Suprapubic skin (tissue), 4 donors: ENCODE results near the gene FLNB. TPM values are rescaled to one million over a fixed set of nuclear protein-coding genes. Genes with fewer than 3 reads are reported as not detected.
A peak's percentile ranks its signal among the peaks of the same experiment; 100 is the strongest.

ENCODE experiments used
- DNase-seq, 2 donors: peaks; one replicate each; pipeline ENCODE4 v3.0.0-alpha.2; 2019; ENCODE audit warnings: low spot score in 2 of 2
- H3K27ac ChIP-seq: fragments of 200-600 bp; sonication (generic); one replicate; pipeline ENCODE4 v1.5.1; 2019
- H3K27me3 ChIP-seq: fragments of 200-600 bp; sonication (generic); one replicate; pipeline ENCODE4 v1.5.1; 2019
- H3K36me3 ChIP-seq: fragments of 200-600 bp; sonication (generic); one replicate; pipeline ENCODE4 v1.5.1; 2019
- H3K4me1 ChIP-seq: fragments of 200-600 bp; sonication (generic); one replicate; pipeline ENCODE4 v1.5.1; 2019
- H3K4me3 ChIP-seq: fragments of 200-600 bp; sonication (generic); one replicate; pipeline ENCODE4 v1.5.1; 2019; ENCODE audit warnings: mild to moderate bottlenecking
- H3K9me3 ChIP-seq: fragments of 200-600 bp; sonication (generic); one replicate; pipeline ENCODE4 v1.5.1; 2019
- EP300 ChIP-seq: sonication (generic); formaldehyde crosslinking; IDR thresholded peaks from one replicate; pipeline ENCODE4 v1.6.1; 2017; ENCODE audit warnings: antibody characterized with exemption
- POLR2A ChIP-seq, 2 donors: fragments of 450-650 bp; IDR thresholded peaks; one replicate each; pipeline ENCODE4 v1.6.1; 2017; ENCODE audit warnings: antibody characterized with exemption in 2 of 2, mild to moderate bottlenecking in 2 of 2, moderate library complexity in 2 of 2
- POLR2AphosphoS5 ChIP-seq, 3 donors: sonication (generic); formaldehyde crosslinking; IDR thresholded peaks; one replicate each; pipeline ENCODE4 v1.6.1; 2017; ENCODE audit warnings: antibody characterized with exemption in 3 of 3
- WGBS: methylation state at CpG from one replicate; pipeline ENCODE4 v1.1.5; 2018; 5-methylcytosine and 5-hydroxymethylcytosine counted together
- total RNA-seq, 4 donors: library from RNA; depleted of rRNA; stranded (reverse); fragments of >200 nt; gene quantifications; one replicate each; pipeline ENCODE4 v1.1.0, GENCODE V29; 2016
- TF ChIP-seq, protein P1 (sequence below), 2 donors: fragments of 200-600 bp in 1 of 2; fragments of 450-650 bp in 1 of 2; sonication (generic) in 1 of 2; IDR thresholded peaks; one replicate each; pipeline ENCODE4 v1.5.1; 2016 to 2019; ENCODE audit warnings: antibody characterized with exemption in 2 of 2, mild to moderate bottlenecking in 1 of 2, moderate library complexity in 1 of 2

Gene FLNB
- total RNA-seq, 4 donors from 2014 or later, result 143 to 186 (median 150) TPM

DNA sequence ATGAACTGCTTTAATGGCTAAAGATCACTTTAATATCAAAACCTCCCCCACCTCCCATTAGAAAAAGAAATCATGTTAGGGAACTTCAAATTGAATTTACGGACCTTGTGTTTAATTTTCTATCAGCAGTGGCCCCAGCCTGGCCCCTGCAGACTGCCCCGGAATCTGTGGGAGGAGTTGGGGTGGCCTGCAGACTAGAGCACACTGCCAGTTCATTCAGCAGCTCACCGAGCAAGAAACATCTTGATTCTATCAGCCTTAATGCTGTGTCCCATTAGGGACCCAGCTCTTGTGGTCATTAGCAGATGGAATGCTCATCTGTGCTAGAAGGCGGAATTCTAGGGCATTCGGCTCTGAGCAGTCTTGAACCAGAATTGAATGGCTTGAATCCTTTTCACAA is 54.2 kb downstream of the FLNB start:
- H3K36me3 ChIP-seq, result no peaks in the 10 kb centered on the region
- peaks cover 43% of the 10 kb centered on the region for H3K4me1 ChIP-seq
- H3K27me3 ChIP-seq, result no peaks in the 10 kb centered on the region
- 71% methylated on average over 5 of the region's 5 CpGs for WGBS
- no peak overlapping the region for H3K4me3 ChIP-seq
- H3K27ac ChIP-seq, result no peak overlapping the region
- no peaks in the 10 kb centered on the region for H3K9me3 ChIP-seq
- peak in 1 of 2 donors; percentile 5 for DNase-seq
- TF ChIP-seq POLR2AphosphoS5 (IDR thresholded peaks at IDR 0.05), result no peak
- no peak for TF ChIP-seq EP300
- TF ChIP-seq, protein P1, sequence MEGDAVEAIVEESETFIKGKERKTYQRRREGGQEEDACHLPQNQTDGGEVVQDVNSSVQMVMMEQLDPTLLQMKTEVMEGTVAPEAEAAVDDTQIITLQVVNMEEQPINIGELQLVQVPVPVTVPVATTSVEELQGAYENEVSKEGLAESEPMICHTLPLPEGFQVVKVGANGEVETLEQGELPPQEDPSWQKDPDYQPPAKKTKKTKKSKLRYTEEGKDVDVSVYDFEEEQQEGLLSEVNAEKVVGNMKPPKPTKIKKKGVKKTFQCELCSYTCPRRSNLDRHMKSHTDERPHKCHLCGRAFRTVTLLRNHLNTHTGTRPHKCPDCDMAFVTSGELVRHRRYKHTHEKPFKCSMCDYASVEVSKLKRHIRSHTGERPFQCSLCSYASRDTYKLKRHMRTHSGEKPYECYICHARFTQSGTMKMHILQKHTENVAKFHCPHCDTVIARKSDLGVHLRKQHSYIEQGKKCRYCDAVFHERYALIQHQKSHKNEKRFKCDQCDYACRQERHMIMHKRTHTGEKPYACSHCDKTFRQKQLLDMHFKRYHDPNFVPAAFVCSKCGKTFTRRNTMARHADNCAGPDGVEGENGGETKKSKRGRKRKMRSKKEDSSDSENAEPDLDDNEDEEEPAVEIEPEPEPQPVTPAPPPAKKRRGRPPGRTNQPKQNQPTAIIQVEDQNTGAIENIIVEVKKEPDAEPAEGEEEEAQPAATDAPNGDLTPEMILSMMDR (IDR thresholded peaks at IDR 0.05), result no peak

DNA sequence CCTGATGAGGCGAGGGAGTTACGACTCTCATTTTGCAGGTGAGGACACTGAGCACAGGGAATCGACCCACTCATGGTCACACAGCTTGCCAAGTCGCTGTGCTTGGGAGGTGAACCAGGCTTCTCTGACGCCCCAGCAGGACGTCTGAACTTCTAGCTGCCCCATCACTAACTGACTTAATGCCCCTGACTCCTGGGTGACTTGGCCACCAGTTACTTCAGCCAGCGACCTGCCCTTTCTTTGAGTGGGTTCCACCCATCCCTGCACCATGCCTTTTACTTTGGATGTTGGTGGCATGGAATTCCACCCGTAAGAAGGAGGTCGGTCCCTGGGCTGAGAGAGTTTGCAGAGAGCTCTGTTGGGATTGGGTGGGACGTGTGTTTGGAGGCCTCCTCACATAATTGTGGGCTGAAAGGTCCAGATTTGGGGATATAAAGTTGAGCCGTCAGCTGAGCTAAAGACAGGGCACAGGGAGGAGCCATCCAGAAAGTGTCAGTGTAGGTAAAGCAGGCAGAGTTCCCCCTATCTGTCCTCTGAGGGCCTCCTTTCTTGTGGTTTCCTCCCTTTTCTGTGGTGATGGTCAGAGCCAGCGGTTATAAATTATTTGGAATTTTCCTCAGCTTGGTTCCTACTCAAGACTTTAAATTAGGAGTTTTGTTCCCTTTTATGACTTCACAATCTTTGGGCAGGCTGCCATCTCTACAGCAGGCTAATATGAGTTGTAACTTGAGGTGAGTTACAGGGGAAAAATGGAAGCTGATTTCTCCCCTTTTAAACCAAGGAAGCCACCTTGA is 55.0 kb downstream of the FLNB start:
- Histone ChIP-seq H3K4me3 (no peak overlapping the region), H3K27me3 (no peaks in the 10 kb centered on the region), H3K27ac (no peak overlapping the region), H3K4me1 (peaks cover 43% of the 10 kb centered on the region), H3K36me3 (no peaks in the 10 kb centered on the region), H3K9me3 (no peaks in the 10 kb centered on the region)
- TF ChIP-seq, protein P1 (IDR thresholded peaks at IDR 0.05), result no peak
- TF ChIP-seq POLR2AphosphoS5 (IDR thresholded peaks at IDR 0.05), result no peak
- TF ChIP-seq EP300, result no peak
- no peak for TF ChIP-seq POLR2A (IDR thresholded peaks at IDR 0.05)
- DNase-seq, result no peak
- 70% methylated on average over 12 of the region's 12 CpGs for WGBS

DNA sequence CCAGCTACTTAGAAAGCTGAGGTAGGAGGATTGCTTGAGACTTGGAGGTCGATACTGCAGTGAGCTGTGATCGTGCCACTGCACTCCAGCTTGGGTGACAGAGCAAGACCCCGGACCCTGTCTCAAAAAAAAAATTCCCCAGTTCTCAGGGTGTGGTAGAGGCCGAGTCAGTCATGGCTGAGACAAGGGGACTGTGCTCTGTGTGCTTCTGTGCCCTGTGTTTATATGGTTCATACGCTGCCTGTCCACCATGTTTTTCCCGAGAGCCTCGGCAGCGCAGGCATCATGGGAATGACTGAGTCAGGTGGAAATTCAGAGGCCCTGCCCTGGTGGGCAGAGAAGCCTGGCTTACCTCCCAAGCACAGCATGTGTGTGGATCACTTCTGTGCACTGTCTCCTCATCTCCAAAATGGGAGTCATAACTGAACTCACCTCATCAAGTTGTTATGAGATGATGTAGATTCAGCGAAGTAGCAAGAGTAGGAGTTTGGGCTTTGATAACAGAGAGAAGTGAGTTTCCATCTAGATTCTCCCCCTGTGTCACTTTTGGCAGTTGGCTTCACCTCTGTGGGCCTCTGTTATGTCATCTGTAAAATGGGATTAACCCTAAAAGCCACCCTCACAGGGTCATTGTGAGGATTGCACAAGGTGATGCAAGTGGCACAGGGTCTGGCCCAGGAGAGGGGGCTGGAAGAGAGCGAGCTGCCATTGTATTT is 56.9 kb downstream of the FLNB start:
- WGBS, result 98% methylated on average over 10 of the region's 10 CpGs
- no peaks in the 10 kb centered on the region for H3K9me3 ChIP-seq
- no peak overlapping the region for H3K27ac ChIP-seq
- peak in 1 of 2 donors; percentile 33 for DNase-seq
- peaks cover 30% of the 10 kb centered on the region for H3K4me1 ChIP-seq
- H3K36me3 ChIP-seq, result no peaks in the 10 kb centered on the region
- no peak overlapping the region for H3K4me3 ChIP-seq
- TF ChIP-seq POLR2A (IDR thresholded peaks at IDR 0.05), result no peak
- TF ChIP-seq EP300, result no peak
- no peak for TF ChIP-seq POLR2AphosphoS5 (IDR thresholded peaks at IDR 0.05)
- TF ChIP-seq, protein P1 (IDR thresholded peaks at IDR 0.05), result no peak
- H3K27me3 ChIP-seq, result no peaks in the 10 kb centered on the region

DNA sequence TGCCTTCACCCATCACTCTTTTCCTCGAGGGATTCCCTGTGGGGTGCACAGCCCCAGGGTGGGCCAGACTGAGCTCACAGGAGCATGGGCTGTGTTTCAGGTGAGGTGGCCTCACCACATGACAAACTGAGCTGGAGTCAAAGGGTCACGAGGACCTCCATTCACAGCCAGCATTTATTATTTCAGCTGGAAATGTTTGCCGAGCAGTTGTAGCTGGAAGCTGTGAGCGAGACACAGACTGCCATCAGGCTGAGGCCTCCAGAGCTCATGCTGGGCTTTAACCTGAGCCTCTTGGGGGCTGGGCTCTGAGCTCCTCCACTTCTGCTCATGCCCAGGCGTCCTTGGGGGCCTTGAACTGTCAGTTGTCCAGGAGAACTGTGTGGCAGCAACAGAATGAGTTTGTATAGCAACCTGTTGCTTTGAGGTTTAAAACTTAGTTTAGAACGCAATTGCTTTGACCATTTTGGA is 57.5 kb downstream of the FLNB start:
- 90% methylated on average over 5 of the region's 6 CpGs for WGBS
- Histone ChIP-seq H3K27ac (no peak overlapping the region), H3K4me1 (peaks cover 29% of the 10 kb centered on the region)

DNA sequence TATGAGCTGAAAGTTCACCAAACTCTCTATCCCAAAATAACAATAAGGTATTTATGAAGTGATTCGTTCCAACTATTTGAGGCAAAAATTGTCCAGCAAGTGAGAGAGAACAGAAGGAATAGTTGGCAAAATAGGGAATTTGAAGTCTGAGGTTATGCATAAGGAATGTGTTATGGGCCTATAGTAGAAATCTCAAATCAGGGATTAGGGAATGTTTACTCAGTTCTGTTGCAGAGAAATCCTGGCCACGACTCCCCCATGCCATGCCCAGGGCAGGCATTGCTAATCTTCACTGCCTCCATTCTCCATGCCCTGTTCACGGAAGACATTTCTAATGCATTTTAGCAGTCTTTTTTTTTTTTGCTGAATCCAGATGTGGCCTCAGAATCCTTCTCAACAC is 58.6 kb downstream of the FLNB start:
- Histone ChIP-seq H3K36me3 (no peaks in the 10 kb centered on the region), H3K27me3 (no peaks in the 10 kb centered on the region), H3K27ac (no peak overlapping the region), H3K4me3 (no peak overlapping the region), H3K9me3 (no peaks in the 10 kb centered on the region), H3K4me1 (peaks cover 28% of the 10 kb centered on the region)
- 55% methylated on average over 3 of the region's 3 CpGs for WGBS
- no peak for TF ChIP-seq EP300
- TF ChIP-seq, protein P1 (IDR thresholded peaks at IDR 0.05), result no peak
- no peak for TF ChIP-seq POLR2AphosphoS5 (IDR thresholded peaks at IDR 0.05)
- no peak for TF ChIP-seq POLR2A (IDR thresholded peaks at IDR 0.05)
- DNase-seq, result peak in 1 of 2 donors; percentile 13

More for the DNA sequence above, 57.5 kb downstream of the FLNB start:
- no peaks in the 10 kb centered on the region for H3K9me3 ChIP-seq
- DNase-seq, result no peak
- H3K27me3 ChIP-seq, result no peaks in the 10 kb centered on the region
- no peak for TF ChIP-seq POLR2AphosphoS5 (IDR thresholded peaks at IDR 0.05)
- no peaks in the 10 kb centered on the region for H3K36me3 ChIP-seq
- no peak overlapping the region for H3K4me3 ChIP-seq
